Hypothalamus (tissue), 51 donors: Measurements from ENCODE around the gene PPP1R15B.

Source experiments
- DNase-seq, 51 donors: peaks; one replicate each; lab custom pipeline; 2025; lab: John Stamatoyannopoulos, UW

The PPP1R15B gene

GRCh38 chr1:204405988-204406387 is 5.6 kb downstream of the PPP1R15B start:
- DNase-seq, result peak in 1 of 51 donors; percentile 30

GRCh38 chr1:204404629-204405028 is 7.0 kb downstream of the PPP1R15B start:
- no peak for DNase-seq

- DNase-seq, result no peak
Measured at GRCh38 chr1:204402391-204402790, 9.2 kb downstream of the PPP1R15B start.

GRCh38 chr1:204401730-204402129 is 9.9 kb downstream of the PPP1R15B start:
- no peak for DNase-seq

- no peak for DNase-seq
Measured at GRCh38 chr1:204400882-204401510, 10.6 kb downstream of the PPP1R15B start.

- peak in 25 of 51 donors; percentile 9 to 66 (median 39) for DNase-seq
Measured at GRCh38 chr1:204398197-204399125, 13.2 kb downstream of the PPP1R15B start.

GRCh38 chr1:204396015-204396583 is 15.5 kb downstream of the PPP1R15B start:
- DNase-seq, result no peak

- no peak for DNase-seq
Measured at GRCh38 chr1:204391629-204392028, 20.0 kb downstream of the PPP1R15B start.

GRCh38 chr1:204390751-204391466 is 20.7 kb downstream of the PPP1R15B start:
- no peak for DNase-seq

GRCh38 chr1:204385727-204386126 is 25.9 kb downstream of the PPP1R15B start:
- no peak for DNase-seq

- DNase-seq, result peak in 30 of 51 donors; percentile 12 to 64 (median 41)
Measured at GRCh38 chr1:204384636-204385352, 26.8 kb downstream of the PPP1R15B start.

- DNase-seq, result no peak
Measured at GRCh38 chr1:204383163-204383904, 28.3 kb downstream of the PPP1R15B start.

GRCh38 chr1:204382714-204383083 is 28.9 kb downstream of the PPP1R15B start:
- DNase-seq, result no peak

GRCh38 chr1:204380293-204380831 is 31.3 kb downstream of the PPP1R15B start:
- no peak for DNase-seq

- peak in 19 of 51 donors; percentile 14 to 64 (median 39) for DNase-seq
Measured at GRCh38 chr1:204377800-204378668, 33.6 kb downstream of the PPP1R15B start.

- peak in 9 of 51 donors; percentile 11 to 55 (median 25) for DNase-seq
Measured at GRCh38 chr1:204376919-204377799, 34.5 kb downstream of the PPP1R15B start.

- no peak for DNase-seq
Measured at GRCh38 chr1:204376465-204376864, 35.2 kb downstream of the PPP1R15B start.
